ENCODE measurements around the gene SMARCC2.

DNA sequence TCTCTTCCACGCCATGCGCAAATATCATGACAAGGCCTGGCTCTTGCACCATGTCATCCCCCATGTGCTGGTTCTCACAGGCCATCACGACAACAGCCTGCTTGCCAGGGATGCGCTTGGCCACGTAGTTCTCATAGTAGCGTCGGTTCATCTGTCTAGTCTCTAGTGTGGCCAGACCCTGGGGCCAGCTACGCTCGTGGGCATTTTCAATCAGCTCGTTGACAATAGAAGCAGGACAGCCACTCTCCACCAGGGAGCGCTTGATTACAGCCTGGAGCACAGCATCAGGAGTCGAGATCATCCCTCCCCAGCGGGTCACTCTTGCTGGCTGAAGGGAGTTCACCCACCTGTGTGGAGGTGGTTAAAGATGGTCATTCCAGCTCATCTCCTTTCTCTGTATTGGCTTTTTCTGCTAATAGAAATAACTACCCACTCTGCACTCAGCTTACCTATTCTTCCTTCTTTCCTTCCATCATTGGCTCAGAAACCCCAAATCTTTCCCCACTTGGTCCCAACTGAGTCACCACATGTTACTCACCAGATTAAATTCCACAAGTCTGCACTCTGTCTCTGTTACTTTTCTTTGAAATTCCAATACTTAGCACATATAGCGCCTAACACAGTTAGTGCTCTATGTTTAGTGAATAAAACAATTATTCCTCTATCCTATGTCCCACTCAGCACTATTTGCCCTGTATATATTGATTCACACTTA is 17.3 kb upstream of the SMARCC2 start:
- TF ChIP-seq GATA3 (IDR thresholded peaks at IDR 0.05; ENCODE audit: low read depth, low read length) (no peak), GATA2 (IDR thresholded peaks at IDR 0.05; ENCODE audit: low read depth, low read length) (no peak)

Data from SH-SY5Y (cell line).